GM18868 (cell line): ENCODE results near the gene SPRY2.

Source experiments
- ATAC-seq: cut with Tn5 transposase; IDR thresholded peaks from one replicate; pipeline ENCODE4 v1.9.1; 2021; ENCODE audit warnings: mild to moderate bottlenecking, moderate library complexity; ENCODE audit not compliant: unreplicated experiment

The SPRY2 gene

GRCh38 chr13:80314711-80315653 is 25.9 kb downstream of the SPRY2 start:
- no peak for ATAC-seq

DNA sequence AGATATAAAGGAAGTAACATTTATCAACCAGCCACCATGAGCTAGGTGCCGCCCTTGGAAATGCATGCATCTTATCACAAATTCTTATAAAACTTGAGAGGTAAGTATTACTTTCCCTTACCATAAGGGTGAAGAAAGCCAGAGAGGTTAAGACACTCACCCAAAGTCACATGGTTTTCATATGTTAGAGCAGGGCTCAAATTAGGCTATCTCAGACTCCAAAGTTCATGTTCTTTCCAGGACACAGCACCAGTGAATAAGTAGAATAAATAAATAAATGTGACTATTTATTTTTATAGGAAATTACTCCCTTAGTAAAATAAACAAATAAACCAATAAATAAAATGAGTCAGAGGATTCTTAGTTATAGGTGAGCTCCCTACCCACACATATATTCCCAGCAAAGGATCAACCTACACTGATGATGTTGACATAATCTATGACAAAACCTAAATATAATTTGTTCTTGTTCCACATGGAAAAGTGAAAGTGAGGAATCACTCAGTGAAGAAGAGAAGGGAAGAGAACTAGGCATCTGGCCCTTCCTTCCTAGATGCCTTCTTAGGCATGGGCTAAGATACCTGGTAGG is 27.2 kb downstream of the SPRY2 start:
- no peak for ATAC-seq

DNA sequence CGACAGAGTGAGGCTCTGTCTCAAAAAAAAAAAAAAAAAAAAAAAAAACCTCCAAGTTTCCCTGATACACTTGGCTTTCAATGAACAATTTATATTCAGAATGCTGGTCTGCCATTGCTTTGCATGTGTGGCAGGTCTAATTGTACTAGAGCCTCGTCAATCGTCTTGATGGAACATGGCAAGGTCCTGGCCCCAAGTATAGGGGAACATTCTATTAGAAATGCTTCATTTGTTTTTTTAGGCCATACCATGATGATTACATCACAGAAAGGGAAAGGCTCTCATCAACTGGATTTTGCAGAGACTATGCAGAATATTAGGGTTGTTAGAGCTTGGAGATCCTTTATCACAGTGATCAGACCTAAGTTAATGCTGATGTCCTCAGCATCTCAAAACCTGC is 28.0 kb downstream of the SPRY2 start:
- ATAC-seq = no peak

- ATAC-seq = no peak
Measured at GRCh38 chr13:80312012-80312704, 28.8 kb downstream of the SPRY2 start.

DNA sequence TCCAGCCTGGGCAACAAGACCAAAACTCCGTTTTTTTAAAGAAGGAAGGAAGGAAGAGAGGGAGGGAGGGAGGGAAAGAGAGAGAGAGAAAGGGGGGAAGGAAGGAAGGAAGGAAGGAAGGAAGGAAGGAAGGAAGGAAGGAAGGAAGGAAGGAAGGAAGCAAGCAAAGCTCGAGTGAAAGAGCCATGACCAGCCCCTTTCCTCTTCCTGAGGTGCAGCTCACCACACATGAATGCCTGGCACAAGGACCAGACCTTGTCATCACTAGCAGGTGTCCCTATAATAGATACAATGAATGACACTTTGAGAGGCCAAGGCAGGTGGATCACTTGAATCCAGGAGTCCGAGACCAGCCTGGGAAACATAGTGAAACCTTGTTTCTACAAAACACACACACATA is 31.0 kb downstream of the SPRY2 start:
- no peak for ATAC-seq

DNA sequence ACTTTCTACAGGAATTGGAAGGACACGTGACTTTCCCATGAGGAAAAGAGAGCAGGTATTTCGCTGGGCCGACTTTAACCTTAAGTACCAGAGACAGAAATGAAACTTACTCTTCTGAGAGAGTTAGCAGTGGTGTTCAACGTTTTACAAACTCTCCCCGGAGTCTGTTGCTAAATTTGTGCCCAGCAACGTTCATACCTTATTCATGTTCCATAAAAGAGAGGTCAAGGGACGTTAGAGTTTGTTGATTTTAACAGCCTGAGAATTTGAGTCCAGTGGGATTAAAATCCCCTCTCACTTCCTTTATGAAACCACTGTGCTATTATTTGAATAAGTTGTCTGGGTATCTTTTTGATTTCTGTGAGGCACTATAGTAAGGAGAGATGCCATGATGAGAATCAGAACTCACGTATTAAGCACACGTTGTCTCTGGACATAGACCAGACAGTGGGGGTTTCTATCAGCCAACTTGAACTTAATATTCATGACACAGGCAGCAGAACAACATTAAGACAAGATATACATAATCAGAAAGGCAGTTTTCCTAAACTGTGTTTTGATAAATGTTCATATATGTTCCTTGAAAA is 33.4 kb downstream of the SPRY2 start:
- ATAC-seq = peak; percentile 61

- ATAC-seq = no peak
Measured at GRCh38 chr13:80306337-80306972, 34.5 kb downstream of the SPRY2 start.

DNA sequence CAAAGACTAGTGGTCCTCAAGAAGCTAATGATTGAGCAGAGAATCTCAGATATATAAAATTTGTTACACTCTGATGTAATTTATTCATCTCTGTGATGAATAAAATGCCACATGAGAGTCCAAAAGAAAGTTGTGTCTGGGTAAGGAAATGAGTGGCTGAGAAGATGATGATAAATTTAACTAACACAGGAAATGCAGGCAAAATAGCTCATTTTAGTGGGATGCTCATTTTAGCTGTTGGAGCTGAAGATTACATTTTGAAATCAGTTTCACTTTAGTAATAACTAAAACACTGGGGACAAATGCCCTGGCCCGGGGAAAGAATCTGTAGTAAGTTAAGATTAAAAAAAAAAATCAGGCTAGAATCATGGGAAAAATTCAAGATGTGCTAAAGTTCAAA is 35.2 kb downstream of the SPRY2 start:
- ATAC-seq = no peak

GRCh38 chr13:80303225-80303811 is 37.6 kb downstream of the SPRY2 start:
- ATAC-seq = no peak

- no peak for ATAC-seq
Measured at GRCh38 chr13:80299046-80299445, 41.9 kb downstream of the SPRY2 start.

DNA sequence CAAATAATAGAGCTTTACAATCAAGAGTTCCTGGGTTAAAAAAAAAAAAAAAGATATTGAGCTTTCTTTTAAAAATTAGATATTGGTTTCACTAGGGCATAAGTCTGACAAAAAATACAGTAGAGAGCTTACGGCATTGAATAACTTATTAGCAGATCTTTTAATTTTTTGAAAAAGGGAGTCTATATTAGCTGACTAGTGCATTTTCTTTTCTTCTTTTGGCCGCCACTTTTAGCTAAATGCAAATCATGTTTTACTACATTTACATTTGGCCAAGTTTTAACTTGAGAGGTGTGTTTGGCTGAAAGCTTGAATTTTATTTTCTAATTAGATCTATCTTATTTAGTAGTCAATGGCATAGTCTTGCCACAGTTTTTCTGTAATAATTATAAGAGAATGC is 43.4 kb downstream of the SPRY2 start:
- ATAC-seq = no peak

- ATAC-seq = no peak
Measured at GRCh38 chr13:80297094-80297493, 43.8 kb downstream of the SPRY2 start.

DNA sequence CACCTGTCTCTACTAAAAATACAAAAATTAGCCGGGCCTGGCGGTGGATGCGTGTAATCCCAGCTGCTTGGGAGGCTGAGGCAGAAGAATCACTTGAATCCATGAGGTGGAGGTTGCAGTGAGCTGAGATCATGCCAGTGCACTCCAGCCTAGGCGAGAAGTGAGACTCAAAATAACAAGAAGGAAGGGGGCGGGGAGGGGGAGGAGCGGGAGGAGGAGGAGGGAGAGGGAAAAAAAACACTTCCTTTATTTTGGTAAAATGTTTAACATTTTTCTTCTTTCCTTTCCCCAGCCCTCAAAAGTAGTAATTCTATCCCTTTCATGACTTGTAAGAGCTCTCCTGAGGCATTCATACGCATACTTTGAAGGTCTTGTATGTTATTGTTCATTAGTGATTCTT is 44.3 kb downstream of the SPRY2 start:
- ATAC-seq = no peak

GRCh38 chr13:80290591-80290990 is 50.3 kb downstream of the SPRY2 start:
- ATAC-seq = no peak
